Measurements from ENCODE around the gene RBMS1. TPM values are rescaled to one million over a fixed set of nuclear protein-coding genes. Genes with fewer than 3 reads are reported as not detected.

Gene RBMS1
- total RNA-seq, 3 donors from 2014 or later = 47.1 to 63.4 (median 56.3) TPM

DNA sequence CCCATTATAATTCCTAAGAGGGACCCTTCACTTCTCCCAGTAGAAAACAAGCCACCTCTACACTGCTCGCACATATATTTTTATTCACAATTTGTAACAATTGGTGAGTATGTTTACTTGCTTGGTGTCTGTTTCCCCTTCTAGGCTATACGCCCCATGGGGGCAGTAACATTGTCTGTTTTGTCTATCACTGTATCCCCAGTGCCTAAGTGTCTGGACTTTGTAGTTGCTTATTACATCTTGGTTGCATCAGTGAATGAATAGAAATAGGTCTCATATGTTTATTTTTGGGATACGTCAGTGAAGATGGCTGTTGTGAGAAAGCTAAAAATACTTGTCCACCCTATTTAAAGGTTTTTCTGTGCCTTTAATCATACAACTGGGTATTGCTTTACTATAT lies 206.1 kb downstream of the RBMS1 start:
- no peak overlapping the region for H3K4me3 Mint-ChIP-seq
- H3K36me3 Mint-ChIP-seq (ENCODE audit: insufficient read depth) = peaks cover 46% of the 10 kb centered on the region
- H3K4me1 Mint-ChIP-seq (ENCODE audit: low read depth) = peaks cover 15% of the 10 kb centered on the region
- H3K27me3 Mint-ChIP-seq (ENCODE audit: low read depth) = no peaks in the 10 kb centered on the region
- no peak for ATAC-seq
- no peaks in the 10 kb centered on the region for H3K9me3 Mint-ChIP-seq
- DNase-seq = no peak

DNA sequence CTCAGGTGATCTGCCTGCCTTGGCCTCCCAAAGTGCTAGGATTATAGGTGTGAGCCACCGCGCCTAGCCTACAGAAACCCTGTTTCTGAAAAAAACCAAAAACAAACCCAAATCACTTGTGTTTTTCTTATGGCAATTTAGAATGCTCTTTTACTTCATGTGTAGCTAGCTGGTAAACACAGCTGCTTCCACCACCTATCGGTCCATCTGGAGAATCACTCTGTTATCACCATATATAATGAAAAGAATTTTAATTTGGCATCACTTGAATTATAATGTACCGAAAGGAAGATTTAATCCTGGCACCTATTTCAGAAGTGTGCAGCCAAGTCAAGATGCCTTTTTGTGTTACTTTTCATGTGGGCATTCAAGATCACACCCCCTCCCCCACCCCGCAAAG lies 207.1 kb downstream of the RBMS1 start:
- Mint-ChIP-seq H3K27me3 (ENCODE audit: low read depth) (no peaks in the 10 kb centered on the region), H3K36me3 (ENCODE audit: insufficient read depth) (peaks cover 45% of the 10 kb centered on the region), H3K9me3 (no peaks in the 10 kb centered on the region), H3K4me3 (no peak overlapping the region), H3K4me1 (ENCODE audit: low read depth) (peaks cover 13% of the 10 kb centered on the region)
- DNase-seq (no peak), ATAC-seq (no peak)

DNA sequence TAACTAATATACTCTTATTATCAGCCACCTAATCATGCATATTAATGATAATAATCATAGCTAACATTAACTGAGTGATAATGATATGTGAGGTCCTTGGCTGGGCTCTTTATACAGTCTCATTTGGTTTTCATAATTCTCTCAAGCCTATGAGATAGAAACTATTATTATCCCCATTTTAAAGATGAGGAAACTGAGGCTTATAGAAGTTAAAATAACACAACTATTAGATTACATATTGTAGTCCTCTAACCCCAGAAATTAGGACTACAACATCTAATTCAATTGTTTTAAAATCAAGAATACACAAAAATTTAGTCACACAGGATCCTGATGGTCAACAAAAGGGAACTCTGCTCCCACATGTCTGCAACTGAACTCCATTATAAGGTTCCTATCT lies 209.9 kb downstream of the RBMS1 start:
- H3K36me3 Mint-ChIP-seq (ENCODE audit: insufficient read depth) = peaks cover 42% of the 10 kb centered on the region
- no peaks in the 10 kb centered on the region for H3K9me3 Mint-ChIP-seq
- no peaks in the 10 kb centered on the region for H3K27me3 Mint-ChIP-seq (ENCODE audit: low read depth)
- ATAC-seq = no peak
- no peak overlapping the region for H3K4me3 Mint-ChIP-seq
- peaks cover 22% of the 10 kb centered on the region for H3K4me1 Mint-ChIP-seq (ENCODE audit: low read depth)
- no peak for DNase-seq

- Mint-ChIP-seq H3K4me1 (ENCODE audit: low read depth) (peaks cover 31% of the 10 kb centered on the region), H3K9me3 (no peaks in the 10 kb centered on the region), H3K27me3 (ENCODE audit: low read depth) (no peaks in the 10 kb centered on the region), H3K4me3 (no peak overlapping the region), H3K36me3 (ENCODE audit: insufficient read depth) (peaks cover 43% of the 10 kb centered on the region)
- ATAC-seq (no peak), DNase-seq (no peak)
Observed at GRCh38 chr2:160282063-160282580, 211.5 kb downstream of the RBMS1 start.

GRCh38 chr2:160281213-160281612 lies 212.4 kb downstream of the RBMS1 start:
- Mint-ChIP-seq H3K4me3 (no peak overlapping the region), H3K27me3 (ENCODE audit: low read depth) (no peaks in the 10 kb centered on the region), H3K9me3 (no peaks in the 10 kb centered on the region), H3K36me3 (ENCODE audit: insufficient read depth) (peaks cover 42% of the 10 kb centered on the region), H3K4me1 (ENCODE audit: low read depth) (peaks cover 31% of the 10 kb centered on the region)
- DNase-seq = no peak
- no peak for ATAC-seq

GRCh38 chr2:160279813-160280465 lies 213.7 kb downstream of the RBMS1 start:
- DNase-seq = no peak
- ATAC-seq = peak; percentile 70 to 73
- Mint-ChIP-seq H3K4me3 (peak overlapping the region; percentile 25), H3K27me3 (ENCODE audit: low read depth) (no peaks in the 10 kb centered on the region), H3K9me3 (no peaks in the 10 kb centered on the region), H3K4me1 (ENCODE audit: low read depth) (peaks cover 31% of the 10 kb centered on the region), H3K36me3 (ENCODE audit: insufficient read depth) (peaks cover 44% of the 10 kb centered on the region)

GRCh38 chr2:160278879-160279177 lies 214.8 kb downstream of the RBMS1 start:
- no peak for DNase-seq
- Mint-ChIP-seq H3K9me3 (no peaks in the 10 kb centered on the region), H3K36me3 (ENCODE audit: insufficient read depth) (peaks cover 40% of the 10 kb centered on the region), H3K27me3 (ENCODE audit: low read depth) (no peaks in the 10 kb centered on the region), H3K4me1 (ENCODE audit: low read depth) (peaks cover 24% of the 10 kb centered on the region), H3K4me3 (no peak overlapping the region)
- ATAC-seq = no peak

DNA sequence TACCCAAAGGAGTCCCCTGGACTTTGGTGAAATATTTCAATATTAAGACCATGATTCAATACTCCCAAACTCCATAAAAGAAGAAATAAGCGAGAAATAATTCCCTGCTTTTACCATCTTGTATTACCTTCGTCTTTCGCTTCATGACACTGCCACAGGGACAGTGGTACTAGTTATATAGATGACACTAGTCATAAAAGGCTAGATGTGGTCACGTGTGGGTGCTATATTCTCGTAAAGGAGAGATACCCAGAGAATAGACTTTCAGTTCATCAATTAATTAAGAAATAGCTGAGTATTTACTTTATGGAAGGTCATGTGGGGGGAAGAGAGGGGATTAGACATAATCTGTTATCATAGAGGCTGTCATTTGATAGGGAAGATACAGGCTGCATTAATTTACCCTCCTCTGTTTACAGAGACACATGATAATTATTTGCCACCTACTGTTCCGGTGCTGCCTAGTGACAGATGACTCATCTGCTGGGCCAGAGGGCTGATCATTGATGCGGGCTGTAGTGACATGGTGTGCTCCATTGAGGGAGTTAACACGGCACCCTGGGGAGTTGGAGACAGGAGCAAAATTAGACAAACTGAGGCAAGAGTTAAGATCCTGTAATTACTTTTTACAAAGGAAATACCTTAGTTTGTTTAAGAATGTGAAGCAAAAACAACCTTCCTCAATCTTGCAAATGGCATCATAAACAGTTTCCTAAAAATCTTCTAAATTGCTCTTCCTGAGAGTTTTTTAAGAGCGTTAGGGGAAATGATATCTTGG lies 215.3 kb downstream of the RBMS1 start:
- ATAC-seq = peak; percentile 42 to 60
- H3K9me3 Mint-ChIP-seq = no peaks in the 10 kb centered on the region
- peaks cover 39% of the 10 kb centered on the region for H3K36me3 Mint-ChIP-seq (ENCODE audit: insufficient read depth)
- DNase-seq = no peak
- peaks cover 24% of the 10 kb centered on the region for H3K4me1 Mint-ChIP-seq (ENCODE audit: low read depth)
- H3K27me3 Mint-ChIP-seq (ENCODE audit: low read depth) = no peaks in the 10 kb centered on the region
- H3K4me3 Mint-ChIP-seq = no peak overlapping the region

GRCh38 chr2:160277151-160277550 lies 216.5 kb downstream of the RBMS1 start:
- Mint-ChIP-seq H3K4me1 (ENCODE audit: low read depth) (peaks cover 29% of the 10 kb centered on the region), H3K27me3 (ENCODE audit: low read depth) (no peaks in the 10 kb centered on the region), H3K9me3 (no peaks in the 10 kb centered on the region), H3K4me3 (no peak overlapping the region), H3K36me3 (ENCODE audit: insufficient read depth) (peaks cover 37% of the 10 kb centered on the region)
- ATAC-seq (no peak), DNase-seq (no peak)

GRCh38 chr2:160275656-160276055 lies 218.0 kb downstream of the RBMS1 start:
- Mint-ChIP-seq H3K4me3 (no peak overlapping the region), H3K4me1 (ENCODE audit: low read depth) (peaks cover 28% of the 10 kb centered on the region), H3K27me3 (ENCODE audit: low read depth) (no peaks in the 10 kb centered on the region), H3K9me3 (no peaks in the 10 kb centered on the region), H3K36me3 (ENCODE audit: insufficient read depth) (peaks cover 44% of the 10 kb centered on the region)
- no peak for DNase-seq
- ATAC-seq = no peak

DNA sequence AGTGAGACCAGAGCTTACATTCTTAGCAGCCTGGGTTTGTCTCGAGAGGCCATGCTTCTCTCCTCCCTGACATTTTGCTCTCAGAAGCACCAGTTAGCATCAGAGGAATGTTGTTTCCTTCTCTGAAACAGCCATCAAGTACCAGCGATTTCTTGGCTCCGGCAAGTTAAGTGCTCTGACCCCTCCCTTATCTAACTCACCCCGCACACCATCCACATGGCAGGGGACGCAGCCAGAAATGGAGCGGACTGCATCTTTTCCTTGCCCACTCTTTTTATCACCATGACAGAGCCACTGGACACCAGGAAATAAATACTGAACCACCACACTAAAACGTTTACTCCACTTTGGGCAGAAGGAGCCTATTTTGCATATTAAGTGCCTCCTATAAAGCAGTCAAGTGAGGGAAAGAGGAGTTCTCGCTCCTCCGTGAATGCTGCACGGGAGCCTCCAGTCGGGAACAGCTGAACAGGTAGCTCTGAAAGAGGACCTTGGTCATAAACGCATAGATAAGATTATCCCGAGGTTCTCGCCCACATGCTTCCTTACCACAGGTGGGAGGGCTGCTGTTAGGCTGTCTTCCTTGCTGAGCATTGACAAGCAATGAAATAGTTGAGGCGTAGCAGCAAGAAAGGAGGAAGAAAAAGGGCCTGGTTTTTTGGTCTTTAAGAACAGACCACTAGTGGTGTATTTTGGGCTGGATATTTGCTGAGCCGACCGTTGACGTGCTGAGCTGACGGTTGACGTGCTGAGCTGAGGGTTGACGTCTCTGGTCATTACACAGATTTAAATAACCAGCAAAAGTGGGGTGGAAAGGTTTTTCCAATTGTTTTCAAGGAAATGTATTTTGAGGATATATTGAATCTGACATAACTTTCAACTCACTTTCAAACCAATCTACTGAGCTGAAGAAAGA lies 222.2 kb downstream of the RBMS1 start:
- H3K4me3 Mint-ChIP-seq = no peak overlapping the region
- DNase-seq = no peak
- H3K9me3 Mint-ChIP-seq = no peaks in the 10 kb centered on the region
- ATAC-seq = no peak
- H3K36me3 Mint-ChIP-seq (ENCODE audit: insufficient read depth) = peaks cover 24% of the 10 kb centered on the region
- peaks cover 28% of the 10 kb centered on the region for H3K4me1 Mint-ChIP-seq (ENCODE audit: low read depth)
- no peaks in the 10 kb centered on the region for H3K27me3 Mint-ChIP-seq (ENCODE audit: low read depth)

GRCh38 chr2:160270571-160271113 lies 223.0 kb downstream of the RBMS1 start:
- DNase-seq = no peak
- Mint-ChIP-seq H3K9me3 (no peaks in the 10 kb centered on the region), H3K4me1 (ENCODE audit: low read depth) (peaks cover 36% of the 10 kb centered on the region)

GRCh38 chr2:160269803-160270570 lies 223.6 kb downstream of the RBMS1 start:
- H3K4me1 Mint-ChIP-seq (ENCODE audit: low read depth) = peaks cover 43% of the 10 kb centered on the region
- DNase-seq (peak; percentile 60), ATAC-seq (peak; percentile 65 to 75)
- H3K36me3 Mint-ChIP-seq (ENCODE audit: insufficient read depth) = peaks cover 21% of the 10 kb centered on the region
- no peaks in the 10 kb centered on the region for H3K27me3 Mint-ChIP-seq (ENCODE audit: low read depth)
- no peaks in the 10 kb centered on the region for H3K9me3 Mint-ChIP-seq
- H3K4me3 Mint-ChIP-seq = peak overlapping the region; percentile 76

More at GRCh38 chr2:160270571-160271113, 223.0 kb downstream of the RBMS1 start:
- Mint-ChIP-seq H3K36me3 (ENCODE audit: insufficient read depth) (peaks cover 24% of the 10 kb centered on the region), H3K4me3 (peak overlapping the region; percentile 38), H3K27me3 (ENCODE audit: low read depth) (no peaks in the 10 kb centered on the region)
- no peak for ATAC-seq
